ENCODE data around the gene GPR39.

DNA sequence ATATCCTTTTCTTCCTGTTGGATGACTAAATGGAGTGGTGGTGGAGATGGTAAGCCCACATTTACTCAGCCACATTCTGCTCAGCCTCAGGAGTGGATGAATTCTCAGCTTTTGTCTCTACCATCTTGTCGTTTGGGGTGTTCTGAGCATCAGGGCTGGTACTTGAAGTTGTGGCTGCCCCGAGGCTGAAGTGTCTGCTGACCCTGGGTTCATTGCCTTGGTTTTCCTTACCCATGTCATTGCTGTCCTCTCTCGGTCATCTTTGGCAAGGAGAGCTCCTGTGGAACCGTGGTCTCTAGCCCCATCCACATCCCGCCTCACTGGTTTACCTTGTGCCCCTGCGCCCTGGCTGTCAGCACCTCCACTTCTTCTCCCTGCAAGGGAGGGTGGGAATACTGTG lies 71.9 kb downstream of the GPR39 start:
- TF ChIP-seq POLR2AphosphoS5 (IDR thresholded peaks at IDR 0.05) (no peak), POLR2A (IDR thresholded peaks at IDR 0.05) (no peak)
- TF ChIP-seq, protein P1, sequence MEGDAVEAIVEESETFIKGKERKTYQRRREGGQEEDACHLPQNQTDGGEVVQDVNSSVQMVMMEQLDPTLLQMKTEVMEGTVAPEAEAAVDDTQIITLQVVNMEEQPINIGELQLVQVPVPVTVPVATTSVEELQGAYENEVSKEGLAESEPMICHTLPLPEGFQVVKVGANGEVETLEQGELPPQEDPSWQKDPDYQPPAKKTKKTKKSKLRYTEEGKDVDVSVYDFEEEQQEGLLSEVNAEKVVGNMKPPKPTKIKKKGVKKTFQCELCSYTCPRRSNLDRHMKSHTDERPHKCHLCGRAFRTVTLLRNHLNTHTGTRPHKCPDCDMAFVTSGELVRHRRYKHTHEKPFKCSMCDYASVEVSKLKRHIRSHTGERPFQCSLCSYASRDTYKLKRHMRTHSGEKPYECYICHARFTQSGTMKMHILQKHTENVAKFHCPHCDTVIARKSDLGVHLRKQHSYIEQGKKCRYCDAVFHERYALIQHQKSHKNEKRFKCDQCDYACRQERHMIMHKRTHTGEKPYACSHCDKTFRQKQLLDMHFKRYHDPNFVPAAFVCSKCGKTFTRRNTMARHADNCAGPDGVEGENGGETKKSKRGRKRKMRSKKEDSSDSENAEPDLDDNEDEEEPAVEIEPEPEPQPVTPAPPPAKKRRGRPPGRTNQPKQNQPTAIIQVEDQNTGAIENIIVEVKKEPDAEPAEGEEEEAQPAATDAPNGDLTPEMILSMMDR (IDR thresholded peaks at IDR 0.05 in 8 of 11, conservative IDR thresholded peaks at IDR 0.05 in 3 of 11) = no peak

Measured in spleen (tissue), 7 donors.